Measurements from ENCODE around the gene MTCL3.

The MTCL3 gene

GRCh38 chr6:127475135-127475822 is 43.9 kb downstream of the MTCL3 start:
- H3K4me3 ChIP-seq (ENCODE audit: low read length), result no peak overlapping the region
- TF ChIP-seq CTCF (conservative IDR thresholded peaks at IDR 0.05; ENCODE audit: low read depth, low read length), result no peak
- DNase-seq (ENCODE audit: low read depth), result no peak

- TF ChIP-seq CTCF (conservative IDR thresholded peaks at IDR 0.05; ENCODE audit: low read depth, low read length), result no peak
- DNase-seq (ENCODE audit: low read depth), result no peak
Measured at GRCh38 chr6:127471379-127472255, 47.5 kb downstream of the MTCL3 start.

GRCh38 chr6:127468936-127469335 is 50.2 kb downstream of the MTCL3 start:
- H3K4me3 ChIP-seq (ENCODE audit: low read length), result no peak overlapping the region
- TF ChIP-seq CTCF (conservative IDR thresholded peaks at IDR 0.05; ENCODE audit: low read depth, low read length), result no peak
- no peak for DNase-seq (ENCODE audit: low read depth)

More at GRCh38 chr6:127471379-127472255, 47.5 kb downstream of the MTCL3 start:
- H3K4me3 ChIP-seq (ENCODE audit: low read length), result no peak overlapping the region

GRCh38 chr6:127466416-127466815 is 52.7 kb downstream of the MTCL3 start:
- H3K4me3 ChIP-seq (ENCODE audit: low read length), result no peak overlapping the region
- no peak for TF ChIP-seq CTCF (conservative IDR thresholded peaks at IDR 0.05; ENCODE audit: low read depth, low read length)
- DNase-seq (ENCODE audit: low read depth), result no peak

GRCh38 chr6:127464881-127465459 is 54.2 kb downstream of the MTCL3 start:
- DNase-seq (ENCODE audit: low read depth), result no peak
- TF ChIP-seq CTCF (conservative IDR thresholded peaks at IDR 0.05; ENCODE audit: low read depth, low read length), result peak; percentile 95
- no peak overlapping the region for H3K4me3 ChIP-seq (ENCODE audit: low read length)

- H3K4me3 ChIP-seq (ENCODE audit: low read length), result no peak overlapping the region
- TF ChIP-seq CTCF (conservative IDR thresholded peaks at IDR 0.05; ENCODE audit: low read depth, low read length), result no peak
- DNase-seq (ENCODE audit: low read depth), result no peak
Measured at GRCh38 chr6:127464161-127464880, 54.8 kb downstream of the MTCL3 start.

Measured in retinal pigment epithelial cell (primary cell).